ENCODE data around the gene SIX2. TPM values are rescaled to one million over a fixed set of nuclear protein-coding genes. Genes with fewer than 3 reads are reported as not detected.

SIX2 gene
- total RNA-seq, 3 donors from 2014 or later (not counting 1 experiment from before 2014, with no cell fraction given), result not detected

- TF ChIP-seq CTCF (IDR thresholded peaks at IDR 0.05), result no peak
- DNase-seq (no peak), ATAC-seq (no peak)
- intact Hi-C loops (cut with micrococcal nuclease), result no loop called here
- Histone ChIP-seq H3K4me3 (ENCODE audit: low read length) (no peak overlapping the region), H3K27ac (ENCODE audit: low read length) (no peak overlapping the region), H3K4me1 (ENCODE audit: control insufficient read depth, insufficient read depth, low read length) (no peaks in the 10 kb centered on the region), H3K27me3 (ENCODE audit: control insufficient read depth, insufficient read depth, low read length) (no peaks in the 10 kb centered on the region), H3K36me3 (ENCODE audit: control insufficient read depth, insufficient read depth, low read length) (no peaks in the 10 kb centered on the region), H3K9me3 (ENCODE audit: control insufficient read depth, insufficient read depth, low read length) (no peaks in the 10 kb centered on the region)
- Mint-ChIP-seq H3K27ac (no peak overlapping the region), H3K4me1 (no peaks in the 10 kb centered on the region), H3K27me3 (ENCODE audit: low read depth in 2 of 2) (peaks cover 17 to 18% of the 10 kb centered on the region in 2 donors), H3K36me3 (no peaks in the 10 kb centered on the region), H3K4me3 (no peak overlapping the region), H3K9me3 (no peaks in the 10 kb centered on the region)
- WGBS (ENCODE audit: insufficient coverage), result 77% methylated on average over 3 of the region's 3 CpGs
Observed at GRCh38 chr2:45031028-45031427, 21.8 kb upstream of the SIX2 start.

- Histone ChIP-seq H3K9me3 (ENCODE audit: control insufficient read depth, insufficient read depth, low read length) (no peaks in the 10 kb centered on the region), H3K4me1 (ENCODE audit: control insufficient read depth, insufficient read depth, low read length) (no peaks in the 10 kb centered on the region), H3K36me3 (ENCODE audit: control insufficient read depth, insufficient read depth, low read length) (no peaks in the 10 kb centered on the region), H3K27ac (ENCODE audit: low read length) (no peak overlapping the region), H3K4me3 (ENCODE audit: low read length) (no peak overlapping the region), H3K27me3 (ENCODE audit: control insufficient read depth, insufficient read depth, low read length) (no peaks in the 10 kb centered on the region)
- H3K9me3 Mint-ChIP-seq, result no peaks in the 10 kb centered on the region
- H3K4me3 Mint-ChIP-seq, result no peak overlapping the region
- H3K36me3 Mint-ChIP-seq, result no peaks in the 10 kb centered on the region
- peaks cover 17 to 20% of the 10 kb centered on the region in 2 donors for H3K27me3 Mint-ChIP-seq (ENCODE audit: low read depth in 2 of 2)
- WGBS (ENCODE audit: insufficient coverage), result 95% methylated on average over 2 of the region's 4 CpGs
- no peak for ATAC-seq
- H3K27ac Mint-ChIP-seq, result no peak overlapping the region
- no peak for DNase-seq
- no peak for TF ChIP-seq CTCF (IDR thresholded peaks at IDR 0.05)
- H3K4me1 Mint-ChIP-seq, result no peaks in the 10 kb centered on the region
- intact Hi-C loops (cut with micrococcal nuclease), result no loop called here
Observed at GRCh38 chr2:45030553-45030952, 21.3 kb upstream of the SIX2 start.

- TF ChIP-seq CTCF (IDR thresholded peaks at IDR 0.05), result no peak
- no peaks in the 10 kb centered on the region for H3K27me3 ChIP-seq (ENCODE audit: control insufficient read depth, insufficient read depth, low read length)
- H3K9me3 ChIP-seq (ENCODE audit: control insufficient read depth, insufficient read depth, low read length), result no peaks in the 10 kb centered on the region
- no peak overlapping the region for H3K27ac Mint-ChIP-seq
- H3K27ac ChIP-seq (ENCODE audit: low read length), result no peak overlapping the region
- intact Hi-C loops (cut with micrococcal nuclease), result no loop called here
- DNase-seq, result no peak
- H3K36me3 Mint-ChIP-seq, result no peaks in the 10 kb centered on the region
- no peak overlapping the region for H3K4me3 Mint-ChIP-seq
- no peaks in the 10 kb centered on the region for H3K4me1 Mint-ChIP-seq
- H3K9me3 Mint-ChIP-seq, result no peaks in the 10 kb centered on the region
- H3K36me3 ChIP-seq (ENCODE audit: control insufficient read depth, insufficient read depth, low read length), result no peaks in the 10 kb centered on the region
- no peak overlapping the region for H3K4me3 ChIP-seq (ENCODE audit: low read length)
- peaks cover 15 to 20% of the 10 kb centered on the region in 2 donors for H3K27me3 Mint-ChIP-seq (ENCODE audit: low read depth in 2 of 2)
- no peaks in the 10 kb centered on the region for H3K4me1 ChIP-seq (ENCODE audit: control insufficient read depth, insufficient read depth, low read length)
- 91% methylated on average over 5 of the region's 6 CpGs for WGBS (ENCODE audit: insufficient coverage)
- ATAC-seq, result no peak
Observed at GRCh38 chr2:45029215-45029614, 20.0 kb upstream of the SIX2 start.

GRCh38 chr2:45028276-45028675 lies 19.0 kb upstream of the SIX2 start:
- Mint-ChIP-seq H3K27me3 (ENCODE audit: low read depth in 2 of 2) (peaks cover 13 to 20% of the 10 kb centered on the region in 2 donors), H3K4me3 (no peak overlapping the region), H3K36me3 (no peaks in the 10 kb centered on the region), H3K27ac (no peak overlapping the region), H3K4me1 (no peaks in the 10 kb centered on the region), H3K9me3 (no peaks in the 10 kb centered on the region)
- WGBS (ENCODE audit: insufficient coverage), result 79% methylated on average over 1 of the region's 1 CpG
- no peak overlapping the region for H3K4me3 ChIP-seq (ENCODE audit: low read length)
- no peak overlapping the region for H3K27ac ChIP-seq (ENCODE audit: low read length)
- H3K27me3 ChIP-seq (ENCODE audit: control insufficient read depth, insufficient read depth, low read length), result no peaks in the 10 kb centered on the region
- DNase-seq, result no peak
- no peaks in the 10 kb centered on the region for H3K36me3 ChIP-seq (ENCODE audit: control insufficient read depth, insufficient read depth, low read length)
- no peak for ATAC-seq
- H3K4me1 ChIP-seq (ENCODE audit: control insufficient read depth, insufficient read depth, low read length), result no peaks in the 10 kb centered on the region
- TF ChIP-seq CTCF (IDR thresholded peaks at IDR 0.05), result no peak
- intact Hi-C loops (cut with micrococcal nuclease), result no loop called here
- no peaks in the 10 kb centered on the region for H3K9me3 ChIP-seq (ENCODE audit: control insufficient read depth, insufficient read depth, low read length)
